Thyroid gland (tissue), 4 donors: ENCODE data around the gene COQ10A. TPM values are rescaled to one million over a fixed set of nuclear protein-coding genes. Genes with fewer than 3 reads are reported as not detected.
"Not testable (repeated sequence)": the region's sequence is repeated elsewhere in the genome, so short reads cannot be mapped to it uniquely, and the experiment has no call there.

ENCODE experiments used
- DNase-seq, 2 donors: peaks; one replicate each; pipeline ENCODE4 v3.0.0-alpha.2; 2019
- H3K27ac ChIP-seq, 3 donors: fragments of 200-600 bp; sonication (generic); 1 replicate in 2 of 3; 2 replicates in 1 of 3; pipeline ENCODE4 v1.5.1; 2016 to 2019; ENCODE audit warnings: mild to moderate bottlenecking in 1 of 3, moderate library complexity in 1 of 3
- H3K27me3 ChIP-seq: fragments of 200-600 bp; sonication (generic); one replicate; pipeline ENCODE4 v1.5.1; 2019
- H3K36me3 ChIP-seq, 2 donors: fragments of 200-600 bp; sonication (generic); one replicate each; pipeline ENCODE4 v1.5.1; 2016 to 2019
- H3K4me1 ChIP-seq, 2 donors: fragments of 200-600 bp; sonication (generic); one replicate each; pipeline ENCODE4 v1.5.1; 2017 to 2019
- H3K4me3 ChIP-seq, 3 donors: fragments of 200-600 bp; sonication (generic); replicated peaks in 1 of 3; 1 replicate in 2 of 3; 2 replicates in 1 of 3; pipeline ENCODE4 v1.5.1; 2016; ENCODE audit warnings: mild to moderate bottlenecking in 1 of 3
- H3K9me3 ChIP-seq: fragments of 200-600 bp; sonication (generic); one replicate; pipeline ENCODE4 v1.5.1; 2017
- POLR2A ChIP-seq, 2 donors: fragments of 450-650 bp; IDR thresholded peaks; one replicate each; pipeline ENCODE4 v1.6.1; 2017; ENCODE audit warnings: antibody characterized with exemption in 2 of 2, mild to moderate bottlenecking in 2 of 2, moderate library complexity in 1 of 2
- WGBS, 2 donors: methylation state at CpG; one replicate each; pipeline ENCODE4 v1.1.5; 2017; 5-methylcytosine and 5-hydroxymethylcytosine counted together
- intact Hi-C: fragments of 100-400 bp; cut with DNase I; formaldehyde crosslinking; loops from one replicate; pipeline ENCODE4 v1.15.1; 2023
- total RNA-seq, 4 donors: library from RNA; depleted of rRNA; stranded (reverse); fragments of >200 nt; gene quantifications; one replicate each; pipeline ENCODE4 v1.2.3, GENCODE V29; 2016
- TF ChIP-seq, protein P1 (sequence below), 6 experiments: fragments of 200-600 bp in 3 of 6; fragments of 450-650 bp in 3 of 6; sonication (generic) in 3 of 6; IDR thresholded peaks; one replicate each; pipeline ENCODE4 v1.5.1; 2016 to 2019; ENCODE audit warnings: antibody characterized with exemption in 6 of 6, mild to moderate bottlenecking in 2 of 6, inconsistent platforms in 1 of 6, moderate library complexity in 1 of 6

COQ10A gene
- total RNA-seq, 4 donors from 2014 or later = 11.3 to 28.7 (median 19.7) TPM

DNA sequence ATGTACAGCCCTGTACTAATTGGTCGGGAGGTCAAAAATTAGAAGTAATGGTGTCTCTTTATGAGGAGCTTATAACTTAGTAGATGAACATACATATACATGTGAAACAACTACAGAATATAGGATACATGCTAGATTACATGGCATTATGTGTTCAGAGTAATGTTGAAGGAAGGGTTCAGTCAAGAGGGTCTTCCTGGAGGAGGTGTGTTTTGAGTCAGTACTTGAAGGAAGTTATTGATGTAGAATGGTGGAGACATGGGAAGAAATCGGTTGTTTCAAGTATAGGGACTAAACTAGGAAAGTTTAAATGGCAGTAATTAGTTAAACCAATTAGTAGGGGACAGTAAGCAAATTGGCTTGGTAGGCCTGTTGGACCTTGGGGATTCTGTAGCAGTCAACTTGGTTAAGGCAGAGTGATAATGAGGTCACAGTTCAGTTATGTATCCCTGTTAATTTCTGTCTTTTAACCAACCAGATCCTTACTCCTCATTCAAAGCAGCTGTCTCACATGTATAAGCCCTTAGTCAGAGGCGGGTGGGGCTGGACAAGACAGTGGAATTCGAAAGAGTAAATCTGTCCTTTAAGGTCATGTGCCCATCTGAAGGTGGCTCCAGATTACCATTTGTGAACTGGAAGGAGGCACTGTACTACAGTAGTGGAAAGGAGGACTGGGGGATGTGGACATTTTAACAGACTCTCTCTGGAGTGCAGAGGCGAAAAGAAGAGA is 5.1 kb upstream of the COQ10A start:
- intact Hi-C loops = no loop called here
- no peak for DNase-seq
- Histone ChIP-seq H3K36me3 (no peaks in the 10 kb centered on the region), H3K27ac (no peak overlapping the region), H3K4me3 (no peak overlapping the region), H3K27me3 (no peaks in the 10 kb centered on the region), H3K4me1 (peaks cover 18 to 19% of the 10 kb centered on the region in 2 donors), H3K9me3 (no peaks in the 10 kb centered on the region)
- WGBS, 2 donors = 89 to 93% methylated on average over 5 of the region's 5 CpGs
- TF ChIP-seq, protein P1, sequence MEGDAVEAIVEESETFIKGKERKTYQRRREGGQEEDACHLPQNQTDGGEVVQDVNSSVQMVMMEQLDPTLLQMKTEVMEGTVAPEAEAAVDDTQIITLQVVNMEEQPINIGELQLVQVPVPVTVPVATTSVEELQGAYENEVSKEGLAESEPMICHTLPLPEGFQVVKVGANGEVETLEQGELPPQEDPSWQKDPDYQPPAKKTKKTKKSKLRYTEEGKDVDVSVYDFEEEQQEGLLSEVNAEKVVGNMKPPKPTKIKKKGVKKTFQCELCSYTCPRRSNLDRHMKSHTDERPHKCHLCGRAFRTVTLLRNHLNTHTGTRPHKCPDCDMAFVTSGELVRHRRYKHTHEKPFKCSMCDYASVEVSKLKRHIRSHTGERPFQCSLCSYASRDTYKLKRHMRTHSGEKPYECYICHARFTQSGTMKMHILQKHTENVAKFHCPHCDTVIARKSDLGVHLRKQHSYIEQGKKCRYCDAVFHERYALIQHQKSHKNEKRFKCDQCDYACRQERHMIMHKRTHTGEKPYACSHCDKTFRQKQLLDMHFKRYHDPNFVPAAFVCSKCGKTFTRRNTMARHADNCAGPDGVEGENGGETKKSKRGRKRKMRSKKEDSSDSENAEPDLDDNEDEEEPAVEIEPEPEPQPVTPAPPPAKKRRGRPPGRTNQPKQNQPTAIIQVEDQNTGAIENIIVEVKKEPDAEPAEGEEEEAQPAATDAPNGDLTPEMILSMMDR (IDR thresholded peaks at IDR 0.05) = no peak
- no peak for TF ChIP-seq POLR2A (IDR thresholded peaks at IDR 0.05)

DNA sequence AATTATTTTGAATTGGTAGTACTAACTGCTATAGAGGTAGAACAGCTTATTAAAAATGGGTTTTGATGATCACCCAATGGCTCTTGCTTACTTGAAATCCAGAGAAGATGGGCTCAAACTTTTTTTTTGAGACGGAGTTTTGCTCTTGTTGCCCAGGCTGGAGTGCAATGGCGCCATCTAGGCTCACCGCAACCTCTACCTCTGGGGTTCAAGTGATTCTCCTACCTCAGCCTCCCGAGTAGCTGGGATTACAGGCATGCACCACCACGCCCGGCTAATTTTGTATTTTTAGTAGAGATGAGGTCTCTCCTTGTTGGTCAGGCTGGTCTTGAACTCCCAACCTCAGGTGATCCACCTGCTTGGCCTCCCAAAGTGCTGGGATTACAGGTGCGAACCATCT is 3.8 kb upstream of the COQ10A start:
- H3K4me3 ChIP-seq, H3K36me3 ChIP-seq, H3K27me3 ChIP-seq, intact Hi-C loops, DNase-seq, H3K27ac ChIP-seq, H3K9me3 ChIP-seq: not testable (repeated sequence)
- WGBS, 2 donors = 89 to 90% methylated on average over 7 of the region's 7 CpGs
- H3K4me1 ChIP-seq = peaks cover 10 to 17% of the 10 kb centered on the region in 2 donors

DNA sequence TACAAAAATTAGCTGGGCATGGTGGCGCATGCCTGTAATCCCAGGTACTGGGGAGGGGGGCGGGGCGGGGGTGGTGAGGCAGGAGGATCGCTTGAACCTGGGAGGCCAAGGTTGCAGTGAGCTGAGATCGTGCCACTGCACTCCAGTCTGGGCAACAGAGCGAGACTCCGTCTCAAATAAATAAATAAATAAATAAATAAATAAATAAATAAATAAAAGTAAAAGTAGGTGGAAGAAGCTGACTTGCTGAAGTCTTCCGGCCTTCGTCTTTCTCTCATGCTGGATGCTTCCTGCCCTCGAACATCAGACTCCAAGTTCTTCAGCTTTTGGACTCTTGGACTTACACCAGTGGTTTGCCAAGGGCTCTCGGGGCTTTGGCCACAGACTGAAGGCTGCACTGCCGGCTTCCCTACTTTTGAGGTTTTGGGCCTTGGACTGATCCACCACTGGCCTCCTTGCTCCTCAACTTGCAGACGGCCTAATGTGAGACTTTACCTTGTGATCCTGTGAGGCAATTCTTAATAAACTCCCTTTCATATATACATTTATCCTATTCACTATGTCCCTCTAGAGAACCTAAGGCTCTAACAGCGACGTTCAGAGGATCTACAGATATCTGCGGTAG is 562 bp upstream of the COQ10A start:
- H3K9me3 ChIP-seq, H3K36me3 ChIP-seq, intact Hi-C loops, H3K27me3 ChIP-seq: not testable (repeated sequence)
- 42 to 48% methylated on average over 16 of the region's 16 CpGs for WGBS, 2 donors
- Histone ChIP-seq H3K4me3 (peak overlapping the region; percentile 8 to 69 (median 53)), H3K27ac (peak overlapping the region; percentile 86 to 91 (median 89)), H3K4me1 (peaks cover 4 to 13% of the 10 kb centered on the region in 2 donors)
- peak; percentile 44 to 58 for DNase-seq

DNA sequence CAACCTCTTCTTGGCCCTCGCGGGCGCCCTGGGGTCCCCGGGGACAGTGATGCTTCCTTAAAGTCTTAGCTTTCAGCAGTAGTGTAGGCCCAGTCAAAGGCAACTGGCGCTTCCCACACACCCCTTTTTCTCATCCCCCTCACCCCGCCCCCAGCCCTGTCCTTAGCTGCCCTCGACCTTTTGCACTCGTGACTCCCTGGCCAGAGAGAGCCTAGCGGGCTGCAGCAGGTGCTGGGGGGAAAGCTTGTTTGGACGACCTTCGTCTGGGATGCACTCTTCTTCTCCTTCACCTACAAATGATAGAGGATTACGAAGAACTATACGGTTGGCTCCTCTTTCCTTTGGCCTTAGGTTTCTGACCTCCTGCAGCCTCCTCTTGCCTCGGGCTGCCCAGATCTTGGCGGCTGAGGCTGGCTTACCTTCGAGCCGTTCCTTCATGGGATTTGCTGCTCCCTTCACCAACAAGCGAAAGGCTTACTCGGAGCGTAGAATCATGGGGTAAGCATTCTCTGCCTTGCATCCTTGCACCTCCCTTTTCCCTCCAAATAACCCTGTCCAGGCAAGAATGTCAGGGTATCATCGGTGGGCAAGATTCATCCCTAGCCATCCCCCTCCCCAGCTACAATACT is 815 bp downstream of the COQ10A start:
- WGBS, 2 donors = 31 to 34% methylated on average over 21 of the region's 21 CpGs
- Histone ChIP-seq H3K4me3 (peak overlapping the region; percentile 8 to 69 (median 53)), H3K4me1 (peaks cover 4 to 13% of the 10 kb centered on the region in 2 donors), H3K27ac (peak overlapping the region; percentile 86 to 91 (median 89)), H3K27me3 (no peaks in the 10 kb centered on the region), H3K9me3 (no peaks in the 10 kb centered on the region), H3K36me3 (peaks cover 8 to 14% of the 10 kb centered on the region in 2 donors)
- TF ChIP-seq, protein P1 (IDR thresholded peaks at IDR 0.05) = no peak
- TF ChIP-seq POLR2A (IDR thresholded peaks at IDR 0.05) = no peak
- peak; percentile 15 to 39 for DNase-seq
- intact Hi-C loops = no loop called here

DNA sequence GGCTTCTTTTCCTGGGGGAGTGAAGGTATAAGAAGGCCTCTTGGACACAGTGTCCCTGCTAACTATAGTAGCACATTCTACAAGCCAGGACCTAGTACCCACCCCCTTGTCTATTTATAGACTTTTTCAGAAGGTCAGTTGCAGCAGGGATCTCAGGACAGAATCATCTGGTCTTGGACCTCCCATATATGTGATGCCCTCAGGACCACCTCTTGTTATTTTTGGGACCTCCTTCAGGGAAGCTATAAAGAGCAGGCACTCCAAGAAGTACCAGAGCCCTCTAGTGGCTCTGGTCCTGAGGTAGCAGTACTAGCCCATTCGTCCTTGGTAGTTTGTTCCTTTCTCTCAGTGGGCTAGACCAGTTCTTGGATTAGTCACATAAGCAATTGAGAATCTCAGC is 4.3 kb downstream of the COQ10A start:
- no peak for DNase-seq
- H3K4me3 ChIP-seq = no peak overlapping the region
- no peak overlapping the region for H3K27ac ChIP-seq
- no peak for TF ChIP-seq POLR2A (IDR thresholded peaks at IDR 0.05)
- TF ChIP-seq, protein P1 (IDR thresholded peaks at IDR 0.05) = peak in 1 of 6 experiments; percentile 23
- H3K9me3 ChIP-seq = no peaks in the 10 kb centered on the region
- intact Hi-C loops = no loop called here
- H3K36me3 ChIP-seq = peaks cover 40 to 46% of the 10 kb centered on the region in 2 donors
- peaks cover 2 to 11% of the 10 kb centered on the region in 2 donors for H3K4me1 ChIP-seq
- WGBS, 2 donors = 36 to 61% methylated on average over 1 of the region's 1 CpG
- no peaks in the 10 kb centered on the region for H3K27me3 ChIP-seq

DNA sequence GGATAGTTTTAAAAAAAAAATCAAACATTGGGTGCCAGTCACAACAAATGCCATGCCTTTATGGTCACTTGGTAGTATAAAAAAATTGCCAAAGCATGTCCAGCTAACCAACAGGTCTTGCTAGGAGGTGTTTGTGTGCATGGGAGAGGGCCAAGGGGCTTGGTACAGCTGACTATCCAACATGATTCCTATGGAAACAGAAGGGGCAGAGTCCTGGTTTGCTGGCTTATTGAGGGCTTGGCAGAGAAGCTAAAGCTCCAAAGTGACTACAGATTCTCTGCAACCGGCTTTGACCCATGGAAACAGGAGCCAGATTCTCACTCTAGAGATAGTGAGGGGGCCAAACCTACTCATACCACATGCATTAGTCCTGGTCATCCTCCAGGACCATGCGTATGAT is 5.7 kb downstream of the COQ10A start:
- WGBS, 2 donors = 86 to 90% methylated on average over 2 of the region's 2 CpGs
- H3K4me1 ChIP-seq, DNase-seq, H3K9me3 ChIP-seq, intact Hi-C loops, H3K27me3 ChIP-seq, H3K4me3 ChIP-seq, H3K27ac ChIP-seq: not testable (repeated sequence)
- H3K36me3 ChIP-seq = peaks cover 52 to 53% of the 10 kb centered on the region in 2 donors
